ENCODE results near the gene NMNAT2.

DNA sequence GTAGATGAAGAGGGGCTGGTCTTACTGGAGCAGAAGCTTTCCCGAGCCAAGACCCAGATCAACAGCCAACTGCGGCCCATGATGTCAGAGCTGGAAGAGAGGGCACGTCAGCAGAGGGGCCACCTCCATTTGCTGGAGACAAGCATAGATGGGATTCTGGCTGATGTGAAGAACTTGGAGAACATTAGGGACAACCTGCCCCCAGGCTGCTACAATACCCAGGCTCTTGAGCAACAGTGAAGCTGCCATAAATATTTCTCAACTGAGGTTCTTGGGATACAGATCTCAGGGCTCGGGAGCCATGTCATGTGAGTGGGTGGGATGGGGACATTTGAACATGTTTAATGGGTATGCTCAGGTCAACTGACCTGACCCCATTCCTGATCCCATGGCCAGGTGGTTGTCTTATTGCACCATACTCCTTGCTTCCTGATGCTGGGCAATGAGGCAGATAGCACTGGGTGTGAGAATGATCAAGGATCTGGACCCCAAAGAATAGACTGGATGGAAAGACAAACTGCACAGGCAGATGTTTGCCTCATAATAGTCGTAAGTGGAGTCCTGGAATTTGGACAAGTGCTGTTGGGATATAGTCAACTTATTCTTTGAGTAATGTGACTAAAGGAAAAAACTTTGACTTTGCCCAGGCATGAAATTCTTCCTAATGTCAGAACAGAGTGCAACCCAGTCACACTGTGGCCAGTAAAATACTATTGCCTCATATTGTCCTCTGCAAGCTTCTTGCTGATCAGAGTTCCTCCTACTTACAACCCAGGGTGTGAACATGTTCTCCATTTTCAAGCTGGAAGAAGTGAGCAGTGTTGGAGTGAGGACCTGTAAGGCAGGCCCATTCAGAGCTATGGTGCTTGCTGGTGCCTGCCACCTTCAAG, 174.8 kb downstream of the NMNAT2 start:
- TF ChIP-seq SIN3A (IDR thresholded peaks at IDR 0.05; ENCODE audit: borderline replicate concordance, insufficient read depth, low read length), result no peak
- TF ChIP-seq TAF1 (IDR thresholded peaks at IDR 0.05; ENCODE audit: borderline replicate concordance, insufficient read depth, low read length), result no peak
- TF ChIP-seq, protein P1, sequence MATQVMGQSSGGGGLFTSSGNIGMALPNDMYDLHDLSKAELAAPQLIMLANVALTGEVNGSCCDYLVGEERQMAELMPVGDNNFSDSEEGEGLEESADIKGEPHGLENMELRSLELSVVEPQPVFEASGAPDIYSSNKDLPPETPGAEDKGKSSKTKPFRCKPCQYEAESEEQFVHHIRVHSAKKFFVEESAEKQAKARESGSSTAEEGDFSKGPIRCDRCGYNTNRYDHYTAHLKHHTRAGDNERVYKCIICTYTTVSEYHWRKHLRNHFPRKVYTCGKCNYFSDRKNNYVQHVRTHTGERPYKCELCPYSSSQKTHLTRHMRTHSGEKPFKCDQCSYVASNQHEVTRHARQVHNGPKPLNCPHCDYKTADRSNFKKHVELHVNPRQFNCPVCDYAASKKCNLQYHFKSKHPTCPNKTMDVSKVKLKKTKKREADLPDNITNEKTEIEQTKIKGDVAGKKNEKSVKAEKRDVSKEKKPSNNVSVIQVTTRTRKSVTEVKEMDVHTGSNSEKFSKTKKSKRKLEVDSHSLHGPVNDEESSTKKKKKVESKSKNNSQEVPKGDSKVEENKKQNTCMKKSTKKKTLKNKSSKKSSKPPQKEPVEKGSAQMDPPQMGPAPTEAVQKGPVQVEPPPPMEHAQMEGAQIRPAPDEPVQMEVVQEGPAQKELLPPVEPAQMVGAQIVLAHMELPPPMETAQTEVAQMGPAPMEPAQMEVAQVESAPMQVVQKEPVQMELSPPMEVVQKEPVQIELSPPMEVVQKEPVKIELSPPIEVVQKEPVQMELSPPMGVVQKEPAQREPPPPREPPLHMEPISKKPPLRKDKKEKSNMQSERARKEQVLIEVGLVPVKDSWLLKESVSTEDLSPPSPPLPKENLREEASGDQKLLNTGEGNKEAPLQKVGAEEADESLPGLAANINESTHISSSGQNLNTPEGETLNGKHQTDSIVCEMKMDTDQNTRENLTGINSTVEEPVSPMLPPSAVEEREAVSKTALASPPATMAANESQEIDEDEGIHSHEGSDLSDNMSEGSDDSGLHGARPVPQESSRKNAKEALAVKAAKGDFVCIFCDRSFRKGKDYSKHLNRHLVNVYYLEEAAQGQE (IDR thresholded peaks at IDR 0.05; ENCODE audit: insufficient read depth in 1 of 2, low read depth in 2 of 2, low read length in 2 of 2), result no peak

All from PFSK-1 (cell line).